ELR (cell line): ENCODE data around the gene COQ9.
A peak's percentile ranks its signal among the peaks of the same experiment; 100 is the strongest.
"Not testable (repeated sequence)": the region's sequence is repeated elsewhere in the genome, so short reads cannot be mapped to it uniquely, and the experiment has no call there.

Experiments used
- DNase-seq: peaks from one replicate; pipeline ENCODE4 v3.0.0-alpha.2; 2015; ENCODE audit warnings: low read depth

Gene COQ9, protein sequence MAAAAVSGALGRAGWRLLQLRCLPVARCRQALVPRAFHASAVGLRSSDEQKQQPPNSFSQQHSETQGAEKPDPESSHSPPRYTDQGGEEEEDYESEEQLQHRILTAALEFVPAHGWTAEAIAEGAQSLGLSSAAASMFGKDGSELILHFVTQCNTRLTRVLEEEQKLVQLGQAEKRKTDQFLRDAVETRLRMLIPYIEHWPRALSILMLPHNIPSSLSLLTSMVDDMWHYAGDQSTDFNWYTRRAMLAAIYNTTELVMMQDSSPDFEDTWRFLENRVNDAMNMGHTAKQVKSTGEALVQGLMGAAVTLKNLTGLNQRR

DNA sequence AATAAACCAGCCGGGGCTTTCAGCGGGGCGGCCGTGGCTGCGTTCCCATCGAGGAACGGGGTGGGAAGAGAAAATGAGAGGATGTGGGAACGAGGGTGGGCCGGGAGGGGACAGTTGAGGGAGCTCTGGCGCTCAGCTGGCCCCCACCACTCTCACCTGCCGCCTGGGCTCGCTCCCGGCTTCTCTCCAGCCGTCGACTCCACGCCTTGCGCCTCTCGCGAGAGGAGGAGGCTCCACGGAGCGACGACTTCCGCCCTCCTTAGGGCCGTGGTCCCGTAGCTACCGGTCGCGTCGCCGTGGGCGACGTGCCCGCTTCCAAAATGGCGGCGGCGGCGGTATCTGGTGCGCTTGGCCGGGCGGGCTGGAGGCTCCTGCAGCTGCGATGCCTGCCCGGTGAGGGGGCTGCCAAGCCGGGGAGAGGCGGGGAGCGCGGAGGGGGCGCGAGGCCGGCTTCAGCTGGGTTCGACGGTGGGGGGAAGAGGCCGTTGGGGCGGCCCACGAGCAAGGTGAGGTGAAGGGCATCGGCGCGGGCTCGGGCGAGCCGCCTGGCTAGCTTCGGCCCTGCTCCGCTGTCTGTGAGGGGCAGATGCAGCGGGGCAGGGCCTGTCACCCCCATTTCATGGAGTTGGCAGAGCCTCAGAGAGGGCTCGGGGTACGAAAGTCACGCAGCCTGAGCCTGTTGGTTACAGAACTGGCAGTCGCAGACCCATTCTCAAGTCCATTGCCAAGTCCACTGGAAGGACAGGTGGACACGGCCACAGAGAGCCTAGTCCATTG lies at the start of gene COQ9, which contains the start of gene CIAPIN1:
COQ9 (plus strand) TSS at position 294 of the 777 bp plus-strand sequence; CDS start at position 321, 27 bp downstream.
CIAPIN1 (minus strand) TSS at position 200 of the 777 bp plus-strand sequence. CDS start 6,457 bp downstream, outside the sequence.
- peak; percentile 96 for DNase-seq

DNA sequence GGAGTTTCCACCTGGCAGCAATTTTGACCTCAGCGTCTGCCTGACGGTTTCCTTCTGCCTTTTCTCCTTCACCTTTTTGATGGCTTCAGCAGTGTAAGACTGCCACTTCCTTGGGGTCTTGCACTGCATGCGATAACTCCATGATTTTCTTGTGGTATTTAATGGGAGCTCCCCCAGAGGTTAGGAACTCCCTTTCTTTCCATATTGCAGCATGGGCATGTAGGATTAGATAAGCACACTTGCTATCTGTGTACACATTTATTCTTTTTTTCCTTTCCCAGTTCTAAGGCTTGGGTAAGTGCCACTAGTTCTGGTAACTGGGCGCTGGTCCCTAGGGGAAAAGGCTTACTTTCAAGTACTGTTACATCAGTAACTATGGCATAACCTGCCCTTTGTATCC lies 49.8 kb upstream of the COQ9 start:
- DNase-seq = not testable (repeated sequence)

DNA sequence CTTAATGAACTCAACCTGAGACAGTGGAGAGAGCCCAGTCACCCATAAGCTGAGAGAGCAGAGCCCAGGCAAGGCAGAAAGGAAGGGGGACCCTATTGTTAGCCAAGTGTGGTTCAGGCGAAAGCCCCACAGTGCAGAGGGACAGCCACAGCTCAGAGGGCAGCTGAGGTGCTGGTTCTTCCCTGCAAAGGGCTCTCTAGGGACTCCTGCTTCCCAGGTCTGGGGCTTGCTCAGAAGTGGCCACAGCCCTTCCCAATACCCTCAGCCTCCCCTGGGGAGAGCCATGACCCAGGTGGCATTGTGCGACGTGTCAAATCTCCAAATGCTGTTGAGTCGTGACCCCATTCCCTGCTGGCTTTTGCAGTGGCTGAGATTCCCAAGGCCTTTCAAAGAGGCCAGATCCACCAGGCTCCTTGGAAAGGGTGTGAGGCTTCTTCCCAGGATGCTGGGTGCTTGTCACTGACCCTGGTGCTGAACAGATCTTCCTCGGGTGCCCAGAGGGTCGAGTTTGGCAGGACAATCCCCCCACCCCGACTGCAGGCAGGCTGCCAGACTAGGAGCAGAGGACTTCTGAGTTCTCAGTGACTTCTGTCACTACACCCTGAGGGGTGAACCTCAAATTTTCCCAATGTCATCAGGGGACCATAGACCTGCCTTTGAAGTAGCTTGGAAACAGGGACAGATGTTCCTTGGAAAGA lies 45.2 kb upstream of the COQ9 start:
- no peak for DNase-seq

DNA sequence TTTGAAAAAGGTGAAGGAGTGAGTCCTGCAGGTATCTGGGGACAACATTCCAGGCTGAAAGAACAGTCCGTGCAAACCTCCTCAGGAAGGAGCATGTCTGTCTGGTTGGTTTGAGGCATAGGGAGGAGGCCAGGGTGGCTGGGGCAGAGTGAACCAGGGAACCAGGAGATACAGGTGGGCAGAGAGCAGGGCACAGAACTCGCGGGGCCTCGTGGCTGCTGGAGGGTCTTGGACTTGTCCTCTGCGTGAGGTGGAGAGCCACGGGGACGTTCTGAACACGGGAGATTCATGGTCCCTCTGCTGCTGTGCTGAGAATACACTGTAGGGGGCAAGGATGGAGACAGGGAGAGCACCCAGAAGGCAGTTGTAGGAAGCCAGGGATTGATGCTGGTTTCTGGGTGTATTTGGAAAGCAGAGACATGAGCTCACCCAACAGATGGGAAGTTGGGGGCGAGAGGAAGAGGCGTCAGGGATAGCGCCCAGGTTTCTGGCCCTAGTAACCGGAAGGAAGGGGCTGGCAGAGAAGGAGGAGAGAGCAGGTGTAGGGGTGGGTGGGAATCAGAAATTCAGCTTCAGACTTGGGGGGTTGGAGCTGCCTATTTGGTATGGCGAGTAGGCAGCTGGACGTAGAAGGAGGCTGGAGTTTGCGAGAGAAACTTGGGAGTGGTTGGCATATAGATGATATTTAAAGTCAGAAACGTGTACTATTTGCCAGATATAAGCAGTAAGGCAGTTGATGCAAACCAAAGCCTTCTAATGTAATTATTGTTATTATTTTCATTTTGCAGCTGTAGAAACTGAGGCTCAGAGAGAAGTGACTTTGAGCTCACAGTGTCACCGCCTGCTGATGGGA lies 43.1 kb upstream of the COQ9 start, which contains the start of gene CCL17:
CCL17 (plus strand) TSS at position 803 of the 853 bp plus-strand sequence. CDS start 9,166 bp downstream, outside the sequence.
- no peak for DNase-seq

DNA sequence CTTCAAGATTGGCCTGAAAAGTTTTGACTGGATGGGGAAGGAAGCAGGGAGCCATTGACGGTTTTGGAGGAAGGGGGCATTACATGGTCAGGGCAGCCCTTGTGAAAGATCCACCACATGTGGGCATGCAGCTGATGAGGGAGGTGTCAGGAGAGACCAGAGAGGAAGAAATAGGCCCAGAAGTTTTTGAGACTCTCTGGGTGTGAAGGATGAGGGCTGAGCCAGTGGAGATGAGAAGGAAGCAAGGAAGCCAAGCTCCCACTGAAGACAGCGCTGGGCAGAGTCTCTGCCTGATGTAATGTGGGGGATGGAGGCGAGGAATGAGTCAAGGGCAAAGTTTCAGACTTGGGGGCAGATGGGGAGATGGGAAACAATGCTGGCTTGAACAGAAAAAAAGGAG lies 42.2 kb upstream of the COQ9 start:
- no peak for DNase-seq

DNA sequence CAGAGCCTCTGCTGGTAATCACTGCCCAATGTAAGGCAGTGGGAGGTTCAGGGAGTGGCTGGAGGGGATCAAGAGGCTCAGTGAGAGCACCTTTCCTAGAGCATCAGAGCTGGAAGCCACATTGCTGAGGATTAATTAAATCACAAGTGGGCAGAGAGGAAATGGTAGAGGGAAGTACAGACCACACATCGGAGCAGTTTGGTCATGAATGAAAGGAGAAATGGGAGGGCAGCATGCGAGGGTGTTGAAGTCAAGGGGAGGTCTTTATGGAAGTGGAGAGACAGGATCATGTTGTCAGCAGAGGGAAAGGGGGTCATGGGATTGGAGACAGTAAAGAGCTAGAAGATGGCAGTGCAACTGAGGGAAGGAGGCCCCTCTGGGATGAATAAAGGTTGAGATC lies 40.4 kb upstream of the COQ9 start:
- DNase-seq = no peak

DNA sequence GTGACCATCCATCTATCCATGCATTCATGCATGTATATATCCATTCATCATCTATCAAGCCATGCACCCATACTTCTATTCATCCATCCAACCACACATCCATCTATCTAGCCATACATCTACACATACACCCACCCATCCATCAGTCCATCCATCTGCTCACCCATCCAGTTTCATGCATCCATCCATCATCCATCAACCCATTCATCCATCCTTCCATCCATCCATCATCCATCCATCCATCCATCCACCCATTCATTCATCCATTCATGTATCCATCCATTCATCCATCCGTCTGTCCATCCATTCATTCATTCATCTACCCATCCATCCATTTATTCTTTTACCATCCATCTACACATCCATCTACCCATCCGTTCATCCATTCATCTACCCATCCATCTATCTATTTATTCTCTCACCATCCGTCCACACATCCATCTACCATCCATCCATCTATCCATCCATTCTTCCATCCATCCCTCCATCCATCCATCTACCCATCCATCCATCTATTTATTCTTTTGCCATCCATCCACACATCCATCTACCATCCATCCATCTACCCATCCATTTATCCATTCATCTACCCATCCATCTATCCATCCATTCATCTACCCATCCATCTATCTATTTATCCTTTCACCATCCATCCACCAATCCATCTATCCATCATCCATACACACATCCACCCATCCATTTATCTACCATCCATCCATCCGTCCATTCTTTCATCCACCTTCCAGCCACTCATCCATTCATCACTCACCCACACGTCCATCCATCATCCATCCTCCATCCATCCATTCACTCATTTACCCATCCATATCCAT lies 39.5 kb upstream of the COQ9 start:
- no peak for DNase-seq

DNA sequence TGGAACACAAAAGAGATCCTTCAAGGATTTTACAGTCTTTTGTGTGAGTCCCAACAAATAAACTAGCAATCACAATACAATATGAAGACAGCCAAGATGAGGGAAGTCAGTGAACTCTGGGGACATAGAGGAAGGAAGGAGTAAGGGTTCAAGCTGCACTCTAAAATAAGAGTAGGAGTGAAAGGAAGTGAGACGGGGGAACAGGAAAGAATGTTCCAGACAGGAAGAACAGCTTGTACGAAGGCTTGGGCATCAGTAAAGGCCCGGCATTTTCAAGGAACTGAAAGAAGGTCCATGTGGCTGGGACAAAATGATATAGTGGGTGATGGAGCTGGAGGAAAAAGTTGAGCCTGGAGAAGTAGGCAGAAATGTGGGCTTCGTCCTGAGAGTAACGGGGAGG lies 38.2 kb upstream of the COQ9 start:
- DNase-seq = no peak

DNA sequence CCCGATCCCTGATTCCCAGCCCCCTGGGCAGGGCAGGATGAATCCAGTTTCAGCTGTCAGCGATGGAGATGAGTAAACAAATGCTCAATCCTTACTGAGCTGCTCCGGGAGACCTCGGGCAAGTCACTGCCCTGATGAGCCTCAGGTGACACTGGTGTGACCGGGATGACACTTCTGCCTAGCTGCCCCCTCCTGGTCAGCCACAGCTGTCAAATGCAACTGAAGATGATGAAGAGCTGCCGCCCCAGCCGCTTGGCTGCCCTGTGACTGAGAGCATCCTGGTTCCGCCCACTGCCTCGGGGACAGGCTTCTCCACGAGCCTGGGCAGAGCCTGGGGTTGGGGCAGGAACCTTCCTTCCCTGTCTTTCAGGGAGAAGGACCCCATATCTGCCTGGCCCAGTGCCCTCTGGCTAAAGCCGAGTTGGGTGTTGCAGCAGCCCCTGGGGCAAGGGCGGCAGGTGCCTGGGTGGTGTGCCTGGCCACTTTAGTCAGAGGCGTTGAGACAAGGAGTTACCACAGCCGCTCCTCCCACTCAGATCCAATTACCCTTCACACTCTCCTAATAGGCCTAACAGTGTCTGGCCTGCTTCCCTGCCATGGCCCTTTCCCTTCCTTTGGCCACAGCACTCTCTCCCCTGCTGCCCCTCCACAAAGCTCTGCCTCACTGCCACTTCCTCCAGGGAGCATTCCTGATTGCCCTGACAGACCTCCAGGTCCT lies 37.2 kb upstream of the COQ9 start:
- DNase-seq = no peak

DNA sequence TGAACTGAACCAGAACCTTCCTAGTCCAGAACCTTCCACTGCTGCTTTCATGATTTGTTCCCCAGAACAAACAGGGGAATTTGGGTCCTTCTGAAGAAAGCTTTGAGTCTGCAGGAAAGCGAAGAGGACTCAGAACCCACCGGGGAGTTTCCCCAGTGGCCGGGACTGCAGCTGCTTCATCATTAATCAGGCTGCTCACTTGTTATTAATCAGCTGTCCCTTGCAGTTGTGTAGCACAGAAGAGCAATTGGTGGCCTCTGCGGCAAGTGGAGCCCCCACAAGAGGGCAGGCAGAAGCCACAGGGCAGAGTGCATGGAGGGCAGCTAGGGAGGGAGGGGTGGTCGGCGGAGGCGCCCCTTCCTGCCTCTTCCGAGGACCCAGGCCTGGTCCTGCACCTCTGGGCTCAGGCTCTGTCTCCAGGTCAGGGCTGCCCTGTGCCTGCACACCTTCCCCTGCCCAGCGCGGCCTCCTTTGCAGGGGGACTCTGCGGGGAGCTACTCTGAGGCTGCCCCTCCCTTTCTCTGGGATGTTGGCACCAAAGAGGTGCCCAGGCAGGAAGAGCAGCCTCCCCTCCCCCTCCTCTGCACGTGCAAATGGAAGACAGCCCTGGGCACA lies 35.8 kb upstream of the COQ9 start:
- DNase-seq = no peak

DNA sequence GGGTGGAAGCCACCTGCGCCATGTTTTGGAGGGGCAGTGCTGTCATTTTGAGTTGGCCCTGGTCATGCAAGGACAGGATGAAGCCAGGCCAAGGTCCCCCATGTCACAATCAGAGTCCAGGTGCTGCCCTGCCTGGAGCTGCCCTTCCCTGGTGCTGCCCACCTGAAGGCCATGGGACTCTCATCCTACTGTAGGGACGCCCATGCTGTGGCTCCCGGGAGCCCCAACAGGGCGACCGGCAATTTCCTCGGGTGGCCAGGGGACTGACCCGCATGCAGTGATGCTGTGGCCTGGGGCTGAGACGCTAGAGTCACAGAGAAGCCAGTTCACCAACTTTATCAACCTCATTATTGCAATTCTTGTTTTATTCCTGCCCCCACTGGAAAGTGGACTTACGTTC lies 34.7 kb upstream of the COQ9 start:
- DNase-seq = no peak

DNA sequence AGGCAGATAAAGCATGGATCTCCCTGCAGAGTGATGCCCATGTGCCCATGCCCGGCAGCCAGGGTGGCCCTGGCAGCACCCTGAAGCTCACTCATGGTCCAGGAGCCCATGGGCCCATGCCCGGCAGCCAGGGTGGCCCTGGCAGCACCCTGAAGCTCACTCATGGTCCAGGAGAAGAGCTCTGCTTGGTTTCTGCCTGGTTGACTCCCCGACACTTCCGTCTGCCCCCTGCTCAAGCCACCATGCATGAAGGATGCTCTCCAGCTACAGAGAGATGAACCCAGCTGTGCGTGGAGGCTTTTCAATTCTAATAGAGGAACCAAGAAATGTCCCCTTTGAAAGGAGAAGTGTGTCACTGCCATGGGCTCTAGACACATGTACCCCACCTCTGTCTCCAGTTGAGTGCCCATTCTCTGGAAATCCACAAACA lies 34.0 kb upstream of the COQ9 start:
- DNase-seq = no peak

DNA sequence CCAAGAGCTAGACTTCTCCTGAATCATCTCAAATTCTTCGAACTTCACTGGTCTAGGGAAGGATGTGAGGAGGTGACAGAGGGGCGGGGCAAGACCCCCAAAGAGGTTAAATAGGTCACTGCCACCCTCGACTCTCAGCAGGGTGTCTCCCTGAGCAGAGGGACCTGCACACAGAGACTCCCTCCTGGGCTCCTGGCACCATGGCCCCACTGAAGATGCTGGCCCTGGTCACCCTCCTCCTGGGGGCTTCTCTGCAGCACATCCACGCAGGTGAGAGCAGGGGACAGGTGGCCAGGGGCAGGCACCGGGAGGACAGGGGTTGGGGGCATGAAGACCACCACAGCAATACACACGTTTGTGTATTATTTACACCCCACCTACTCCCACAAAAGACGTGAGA lies 33.5 kb upstream of the COQ9 start:
- no peak for DNase-seq

DNA sequence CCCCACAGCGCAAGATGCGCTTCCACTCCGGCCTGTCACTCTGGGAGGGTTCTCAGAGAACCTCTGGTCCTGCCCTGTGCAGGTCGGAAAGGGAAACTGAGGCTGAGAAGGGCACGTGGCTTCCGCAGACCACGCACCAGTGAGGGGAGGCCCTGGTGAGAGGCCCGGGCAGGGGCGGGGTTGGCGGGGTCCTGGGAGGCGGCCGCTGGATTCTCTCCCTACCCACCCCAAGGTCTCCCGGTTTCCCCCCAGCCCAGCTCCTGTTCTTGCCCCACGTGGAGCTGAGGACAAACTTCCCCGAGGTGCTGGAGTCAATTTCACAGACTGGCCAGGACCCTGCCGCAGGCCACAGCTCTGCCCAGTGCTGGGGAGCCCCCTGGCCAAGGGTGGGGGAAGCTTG lies 31.2 kb upstream of the COQ9 start:
- DNase-seq = no peak

DNA sequence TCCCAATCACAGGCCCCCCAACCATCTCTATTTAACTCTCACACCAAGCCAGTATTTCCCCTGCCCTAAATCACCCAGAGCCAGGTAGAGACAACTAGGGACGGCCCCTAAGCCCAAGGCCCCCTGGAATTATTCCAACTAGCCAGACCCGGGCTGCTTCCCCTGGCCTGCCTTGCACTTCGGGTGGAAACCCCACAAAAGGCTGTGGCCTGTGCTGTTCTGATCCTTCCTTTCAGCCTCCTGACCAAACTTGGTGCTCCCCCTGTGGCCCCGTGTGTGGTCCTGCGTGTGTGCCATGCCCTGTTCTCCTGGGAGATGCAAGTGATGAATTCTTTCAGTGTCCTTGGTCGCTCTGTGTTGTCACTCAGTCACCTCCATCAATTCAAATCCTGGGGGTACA lies 27.8 kb upstream of the COQ9 start:
- no peak for DNase-seq

DNA sequence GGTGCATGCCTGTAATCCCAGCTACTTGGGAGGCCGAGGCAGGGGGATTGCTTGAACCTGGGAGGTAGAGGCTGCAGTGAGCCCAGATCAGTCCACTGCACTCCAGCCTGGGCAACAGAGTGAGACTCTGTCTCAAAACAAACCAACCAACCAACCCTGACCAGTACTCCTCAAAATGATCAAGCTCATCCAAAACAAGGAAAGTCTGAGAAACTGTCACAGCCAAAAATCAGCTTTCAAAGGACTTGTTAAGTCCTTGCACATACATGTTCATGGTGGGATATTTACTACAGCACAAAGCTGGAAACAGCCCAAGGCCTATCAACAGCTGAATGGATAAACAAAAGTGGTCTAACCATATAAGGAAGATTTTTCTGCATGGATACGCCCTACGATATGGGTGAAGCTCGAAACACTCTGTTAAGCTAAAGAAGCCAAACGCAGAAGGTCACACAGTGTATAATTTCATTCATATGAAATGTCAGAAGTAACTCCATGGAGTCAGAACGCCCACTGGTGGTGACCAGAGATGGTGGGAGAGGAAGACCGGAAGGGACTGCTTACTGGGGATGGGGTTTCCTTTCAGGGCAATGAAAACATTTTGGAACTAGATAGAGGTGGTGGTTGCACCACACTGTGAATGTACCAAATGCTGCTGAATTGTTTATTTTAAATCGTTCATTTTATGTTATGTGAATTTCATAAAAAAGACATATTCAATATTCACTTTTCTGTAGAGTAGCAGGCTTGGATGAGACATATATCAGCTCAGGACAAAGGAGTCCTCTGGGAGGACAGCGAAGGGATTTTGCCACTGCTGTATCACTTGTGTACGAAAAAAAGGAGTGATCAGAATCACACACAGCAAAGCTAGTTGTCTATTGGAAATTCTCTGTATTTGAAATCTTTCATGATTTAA lies 25.0 kb upstream of the COQ9 start:
- DNase-seq = peak; percentile 78

DNA sequence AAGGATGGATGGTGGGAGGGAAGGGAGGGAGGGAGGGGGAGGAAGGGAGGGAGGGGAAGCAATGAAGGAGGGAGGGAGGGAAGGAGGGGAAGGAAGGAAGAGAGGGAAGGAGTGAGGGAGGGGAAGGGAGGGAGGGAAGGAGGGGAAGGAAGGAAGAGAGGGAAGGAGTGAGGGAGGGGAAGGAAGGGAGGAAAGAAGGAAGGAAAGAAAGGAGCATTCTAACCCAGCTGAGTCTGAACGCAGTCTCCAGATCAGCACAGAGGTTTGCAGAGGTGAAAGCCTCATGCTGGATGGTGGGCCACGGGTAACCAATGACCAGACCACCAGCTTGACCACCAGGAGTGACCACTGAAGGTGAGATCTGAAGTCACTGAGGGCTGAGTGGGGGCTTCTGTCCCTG lies 24.1 kb upstream of the COQ9 start:
- DNase-seq = no peak

DNA sequence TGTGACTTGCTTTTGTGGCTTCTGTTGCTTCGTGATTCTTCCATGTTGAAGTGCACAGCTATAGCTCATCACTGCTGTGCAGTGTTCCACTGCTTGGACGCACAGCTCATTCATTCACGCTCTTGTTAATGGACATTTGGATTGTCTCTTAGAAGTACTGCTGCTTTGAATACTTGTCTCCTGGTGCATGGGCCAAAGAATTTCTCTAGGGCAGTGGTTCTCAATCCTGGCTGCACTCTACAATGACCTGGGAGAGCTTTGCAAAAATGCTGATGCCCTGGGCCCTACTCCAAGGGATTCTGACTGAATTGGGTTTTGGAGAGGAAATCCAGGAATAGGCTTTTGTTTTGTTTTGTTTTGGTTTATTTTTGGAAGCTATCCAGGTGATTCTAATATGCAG lies 22.7 kb upstream of the COQ9 start:
- no peak for DNase-seq

DNA sequence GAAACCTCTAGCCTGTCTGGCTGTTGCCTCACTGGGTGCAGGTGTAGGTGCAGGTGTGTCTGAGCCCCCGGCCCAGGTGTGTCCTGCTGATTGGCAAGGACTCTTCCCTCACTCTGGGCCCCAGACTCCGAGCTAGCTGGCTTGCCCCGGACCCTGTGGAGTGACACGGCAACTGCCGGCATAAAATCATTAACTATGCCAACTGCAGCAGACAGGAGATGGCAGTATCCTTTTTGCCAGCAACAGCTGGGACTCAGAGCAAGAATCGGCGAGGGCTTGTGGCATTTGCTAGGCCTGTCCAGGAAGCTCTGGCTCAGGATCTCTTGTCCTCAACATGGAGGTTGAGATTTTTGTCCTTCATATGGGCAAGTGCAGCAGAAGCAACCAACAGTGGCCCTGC lies 20.9 kb upstream of the COQ9 start:
- no peak for DNase-seq
